Activated T-cell treated with anti-CD3 and anti-CD28 coated beads for 24 hours (primary cell): ENCODE results near the gene CCDC177.

Source experiments
- DNase-seq: peaks from one replicate; pipeline ENCODE4 v3.0.0-alpha.2; 2020; ENCODE audit warnings: low read depth

CCDC177 gene

DNA sequence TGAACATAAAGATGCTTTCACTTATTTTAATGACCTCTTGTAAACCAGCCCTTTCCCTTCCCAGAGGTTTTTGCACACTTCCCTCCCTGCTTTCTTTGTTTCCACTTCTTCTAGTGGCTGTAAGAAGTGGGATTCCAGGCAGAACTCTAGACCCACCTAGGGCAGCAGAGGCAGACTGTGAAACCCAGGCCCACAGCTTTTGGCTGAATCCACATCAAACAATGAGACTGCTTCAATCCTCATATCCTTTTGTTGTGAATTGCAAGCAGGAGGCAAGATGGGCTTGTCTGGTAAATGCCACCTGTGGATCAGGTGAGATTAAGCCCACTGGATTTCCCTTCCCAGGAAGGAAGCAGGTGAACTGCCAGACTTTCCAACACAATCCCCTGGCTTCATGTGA is 12.8 kb downstream of the CCDC177 start:
- DNase-seq, result no peak

- DNase-seq, result no peak
These were observed 13.8 kb downstream of the CCDC177 start for GRCh38 chr14:69560826-69561225.

DNA sequence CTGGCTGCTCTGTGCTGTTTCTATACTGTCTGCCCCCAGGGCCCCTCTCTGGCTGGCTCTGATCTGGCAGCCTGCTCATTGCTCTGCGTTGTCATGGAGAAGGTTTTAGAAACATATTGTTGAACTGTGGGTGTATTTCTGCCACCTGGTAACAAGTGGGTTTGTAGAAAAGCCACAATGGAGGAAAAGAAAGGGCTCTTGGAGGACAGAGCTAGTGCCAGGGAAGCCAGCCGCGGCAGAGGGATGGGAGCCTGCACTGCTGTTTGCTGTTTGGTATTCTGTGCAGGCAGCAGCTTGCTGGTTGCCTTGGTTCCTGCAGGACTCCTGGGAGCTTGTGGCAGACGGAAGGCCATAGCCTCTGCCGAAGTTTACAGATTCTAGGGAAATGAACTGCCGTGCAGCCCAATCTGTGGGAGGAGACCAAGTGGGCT is 15.1 kb downstream of the CCDC177 start:
- no peak for DNase-seq

DNA sequence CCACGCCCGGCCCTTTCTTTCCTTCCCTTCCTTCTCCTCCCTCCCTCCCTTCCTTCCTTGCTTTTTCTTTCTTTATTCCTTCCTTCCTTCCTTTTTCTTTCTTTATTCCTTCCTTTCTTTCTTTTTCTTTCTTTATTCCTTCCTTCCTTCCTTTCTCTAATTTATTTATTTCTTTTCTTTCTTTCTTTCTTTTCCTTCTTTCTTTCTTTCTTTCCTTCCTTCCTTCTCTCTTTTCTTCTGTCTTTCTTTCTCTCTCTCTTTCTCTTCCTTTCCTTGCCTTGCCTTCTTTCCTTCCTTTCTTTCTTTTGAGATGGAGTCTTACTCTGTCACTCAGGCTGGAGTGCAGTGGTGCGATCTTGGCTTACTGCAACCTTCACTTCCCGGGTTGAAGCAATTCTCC is 15.9 kb downstream of the CCDC177 start:
- no peak for DNase-seq

DNA sequence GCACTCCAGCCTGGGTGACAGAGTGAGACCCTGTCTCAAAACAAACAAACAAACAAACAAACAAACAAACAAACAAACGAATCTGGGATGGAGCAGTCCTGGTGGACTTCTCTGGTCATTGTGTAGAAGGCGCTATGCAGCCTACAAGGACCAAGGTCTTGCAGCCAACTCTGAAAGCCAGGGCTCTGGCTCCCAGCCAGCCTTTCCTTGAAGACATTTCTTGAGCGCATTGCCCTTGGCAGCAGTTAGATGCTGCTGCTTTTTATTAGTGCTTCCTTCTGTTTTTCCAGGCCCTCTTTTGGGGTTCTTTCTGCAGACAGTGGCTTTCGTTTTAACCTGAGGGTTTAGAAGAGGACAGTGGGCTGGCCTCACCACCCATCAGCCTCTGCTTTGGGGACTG is 20.2 kb downstream of the CCDC177 start:
- DNase-seq, result no peak

GRCh38 chr14:69553252-69553651 is 21.4 kb downstream of the CCDC177 start:
- DNase-seq, result no peak

- no peak for DNase-seq
These were observed 23.2 kb downstream of the CCDC177 start for GRCh38 chr14:69551511-69551910.

DNA sequence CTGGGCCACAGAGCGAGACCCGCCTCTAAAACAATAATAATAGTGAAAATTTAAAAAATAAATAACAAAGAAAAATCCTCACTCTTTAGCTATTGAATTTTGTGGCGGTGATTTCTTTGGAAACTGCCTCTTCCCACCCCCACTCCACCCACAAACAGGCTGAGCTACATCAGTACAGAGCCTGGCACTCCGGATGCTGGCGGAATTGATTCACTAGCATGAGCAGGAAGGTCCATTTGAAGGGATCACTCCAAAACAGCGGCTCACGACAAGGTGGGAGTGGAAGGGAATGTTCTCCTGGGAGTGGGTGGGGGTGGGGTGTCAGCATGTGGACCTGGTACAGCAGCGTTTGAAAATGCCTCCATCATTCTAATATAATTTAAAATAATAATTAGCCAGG is 26.1 kb downstream of the CCDC177 start:
- DNase-seq, result no peak

- no peak for DNase-seq
These were observed 26.8 kb downstream of the CCDC177 start for GRCh38 chr14:69547701-69548348.

DNA sequence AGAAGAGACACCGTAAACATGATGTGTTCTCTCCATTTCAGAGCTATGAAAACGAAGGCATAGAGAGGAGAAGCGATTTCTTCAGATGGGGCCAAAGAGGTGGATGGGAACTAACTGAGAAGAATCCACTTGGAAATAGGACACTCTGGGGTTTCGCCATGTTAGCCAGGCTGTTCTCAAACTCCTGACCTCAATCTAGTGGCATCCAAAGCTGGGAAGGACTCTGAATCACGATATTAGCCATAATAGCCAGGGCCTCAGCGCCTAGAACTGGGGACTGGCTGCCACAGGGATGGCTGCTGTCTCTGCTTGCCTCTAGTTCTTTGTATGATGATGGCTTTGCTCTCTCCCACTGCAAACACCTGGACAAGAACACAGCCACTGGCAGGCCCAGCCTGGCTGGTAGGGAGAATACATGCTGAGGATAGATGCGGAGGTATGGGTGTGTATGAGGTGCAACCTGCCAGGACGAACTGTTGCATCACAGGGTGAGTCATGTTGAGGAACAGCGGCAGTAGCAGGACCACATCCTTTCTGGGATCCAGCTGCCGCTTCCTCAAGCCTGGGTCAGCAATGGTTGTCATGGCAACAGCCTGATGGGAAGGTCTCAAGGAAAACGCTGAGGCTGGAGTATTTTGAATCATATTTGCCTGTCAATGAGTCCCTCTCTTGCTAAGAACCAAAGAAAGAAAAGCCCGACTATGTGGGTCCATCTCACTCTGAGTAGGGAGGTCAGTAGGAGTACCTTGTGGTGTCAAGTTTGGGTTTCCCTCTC is 31.1 kb downstream of the CCDC177 start:
- DNase-seq, result no peak

DNA sequence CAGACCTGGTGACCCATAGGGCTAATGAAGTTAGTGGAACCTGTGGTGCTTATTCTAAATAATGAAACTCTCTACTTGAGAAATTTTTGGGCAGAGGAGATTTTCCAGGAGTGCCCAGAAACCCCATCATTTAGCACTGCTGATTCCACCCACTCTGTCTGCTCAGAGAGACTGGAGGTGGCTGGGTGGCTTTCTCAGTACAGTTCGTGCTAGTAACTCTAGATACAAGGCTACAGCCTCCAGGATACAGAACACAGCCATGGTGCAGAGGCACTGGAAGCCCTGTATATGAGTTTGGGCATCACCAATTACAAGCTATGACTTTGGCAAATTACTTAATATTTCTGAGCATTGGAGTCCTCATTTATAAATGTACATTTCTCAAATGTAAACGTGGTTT is 32.4 kb downstream of the CCDC177 start:
- DNase-seq, result no peak

DNA sequence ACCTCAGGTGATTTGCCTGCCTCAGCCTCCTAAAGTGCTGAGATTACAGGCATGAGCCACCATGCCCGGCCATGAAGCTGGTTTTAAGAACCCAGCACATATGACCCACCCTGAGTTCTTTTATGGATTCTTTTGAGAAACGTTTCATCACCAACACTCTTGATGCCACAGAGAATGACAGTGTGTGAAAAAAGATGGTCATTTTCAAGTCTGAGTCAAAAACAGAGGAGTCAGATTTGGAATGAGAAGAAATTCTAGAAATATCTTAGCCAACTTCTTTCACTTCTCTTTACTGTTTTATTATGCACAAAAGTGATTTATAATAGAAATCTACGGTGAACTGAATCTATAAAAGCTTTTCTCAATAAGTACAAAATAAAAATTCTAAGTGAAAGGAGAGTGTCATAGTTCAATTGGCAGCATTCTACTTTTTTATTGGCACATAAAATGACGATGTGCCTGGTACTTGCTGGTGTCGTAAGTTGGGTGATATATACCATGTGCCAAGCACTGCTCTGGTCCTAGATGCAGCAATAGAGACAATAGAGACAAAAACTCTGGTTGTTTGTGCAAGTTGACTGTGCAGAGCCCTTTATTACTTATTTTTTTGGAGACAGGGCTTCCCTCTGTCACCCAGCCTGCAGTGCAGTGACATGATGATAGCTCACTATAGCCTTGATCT is 33.9 kb downstream of the CCDC177 start:
- DNase-seq, result no peak

DNA sequence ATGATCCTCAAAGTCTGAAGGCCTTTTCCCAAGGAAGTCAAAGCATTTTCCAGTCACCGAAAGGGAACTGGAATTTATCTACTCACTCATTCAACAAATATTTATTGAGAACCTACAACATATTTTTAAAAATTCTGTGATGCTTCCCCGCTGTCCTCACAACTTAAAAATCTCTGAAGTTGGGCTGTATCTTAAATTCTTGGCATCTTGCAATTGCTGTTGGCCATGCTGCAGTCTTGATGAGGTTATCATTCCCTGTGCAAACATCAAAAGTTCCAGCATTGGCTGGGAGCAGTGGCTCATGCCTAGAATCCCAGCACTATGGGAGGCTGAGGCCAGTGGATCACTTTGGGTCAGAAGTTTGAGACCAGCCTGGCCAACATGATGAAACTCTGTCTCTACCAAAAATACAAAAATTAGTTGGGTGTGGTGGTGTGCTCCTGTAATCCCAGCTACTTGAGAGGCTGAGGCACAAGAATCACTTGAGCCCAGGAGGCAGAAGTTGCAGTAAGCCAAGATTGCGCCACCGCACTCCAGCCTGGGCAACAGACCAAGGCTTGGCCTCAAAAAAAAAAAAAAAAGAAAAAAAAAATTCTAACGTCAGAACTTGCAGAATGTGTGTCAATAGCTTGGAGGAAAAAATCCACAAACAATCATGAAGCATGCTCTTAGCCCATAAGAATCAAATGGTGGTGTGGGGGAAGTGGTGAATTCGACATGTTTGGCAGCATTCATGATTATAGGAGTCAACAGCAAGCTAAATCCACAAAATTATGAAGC is 34.9 kb downstream of the CCDC177 start:
- DNase-seq, result no peak

DNA sequence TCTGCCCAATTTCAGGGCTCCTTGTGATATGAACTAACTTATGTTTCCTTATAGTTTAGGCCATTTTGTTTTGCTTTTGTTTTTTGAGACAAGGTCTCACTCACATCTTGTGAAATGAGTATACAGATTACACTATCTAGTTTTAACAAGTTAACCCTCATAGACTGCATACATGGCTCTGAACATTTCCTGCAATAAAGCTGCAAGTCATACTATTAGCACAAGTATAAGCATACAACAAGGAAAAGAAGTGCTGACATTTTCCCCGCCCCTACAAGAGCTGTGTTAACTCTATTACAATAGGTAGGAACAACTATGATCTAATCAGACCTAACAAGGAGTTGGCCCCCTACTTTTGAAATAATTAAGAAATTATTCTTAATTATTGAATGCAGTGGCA is 35.9 kb downstream of the CCDC177 start:
- DNase-seq, result no peak

- DNase-seq, result no peak
These were observed 36.8 kb downstream of the CCDC177 start for GRCh38 chr14:69537900-69538299.

DNA sequence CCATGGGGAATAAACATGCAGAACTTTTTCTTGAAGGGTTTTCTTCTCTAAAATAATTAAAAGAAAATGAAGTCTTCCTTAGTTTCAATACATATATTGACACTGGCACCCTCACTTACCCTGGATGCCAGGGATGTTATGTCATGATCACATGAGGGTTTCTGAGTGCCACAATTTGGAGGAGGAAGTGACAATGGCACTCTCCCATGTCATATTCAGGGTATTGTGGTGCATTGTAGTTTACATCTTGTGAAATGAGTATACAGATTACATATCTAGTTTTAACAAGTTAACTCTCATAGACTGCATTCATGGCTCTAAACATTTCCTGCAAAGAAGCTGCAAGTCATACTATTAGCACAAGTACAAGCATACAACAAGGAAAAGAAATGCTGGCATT is 37.7 kb downstream of the CCDC177 start:
- no peak for DNase-seq

- no peak for DNase-seq
These were observed 39.3 kb downstream of the CCDC177 start for GRCh38 chr14:69535230-69535848.

GRCh38 chr14:69532561-69533340 is 41.9 kb downstream of the CCDC177 start:
- no peak for DNase-seq

DNA sequence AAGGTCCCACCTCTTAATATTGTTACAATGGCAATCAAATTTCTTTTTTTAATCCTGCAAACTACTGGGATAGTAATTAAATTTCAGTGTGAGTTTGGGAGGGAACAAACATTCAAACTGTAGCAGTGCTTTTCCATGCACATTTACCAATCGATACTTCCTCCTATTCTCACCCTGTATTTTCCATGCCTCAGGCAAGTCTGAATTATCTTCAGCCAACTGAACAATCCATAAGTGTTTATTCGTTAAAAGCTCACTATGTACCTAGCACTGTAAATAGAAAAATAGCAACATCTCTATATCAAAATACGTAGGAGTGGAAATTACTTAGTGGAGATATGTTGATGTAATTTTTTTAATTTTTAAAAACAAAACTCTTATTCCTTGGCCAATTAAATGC is 43.5 kb downstream of the CCDC177 start:
- no peak for DNase-seq

GRCh38 chr14:69530095-69530494 is 44.6 kb downstream of the CCDC177 start:
- DNase-seq, result no peak

GRCh38 chr14:69529563-69529962 is 45.1 kb downstream of the CCDC177 start:
- no peak for DNase-seq
